Retinal pigment epithelial cell (primary cell): ENCODE results near the gene NFYA.

Experiments
- DNase-seq: peaks from one replicate; pipeline ENCODE4 v3.0.0-alpha.2; 2010; ENCODE audit warnings: low read depth
- H3K4me3 ChIP-seq: 2 replicates; pipeline ENCODE4 v1.5.1; 2011; ENCODE audit warnings: mild to moderate bottlenecking, low read length, control low read depth, moderate library complexity
- TF ChIP-seq, protein P1 (sequence below): conservative IDR thresholded peaks from 2 replicates; pipeline ENCODE4 v1.5.1; 2011; ENCODE audit warnings: low read depth, low read length, control low read depth, inconsistent platforms

The NFYA gene

DNA sequence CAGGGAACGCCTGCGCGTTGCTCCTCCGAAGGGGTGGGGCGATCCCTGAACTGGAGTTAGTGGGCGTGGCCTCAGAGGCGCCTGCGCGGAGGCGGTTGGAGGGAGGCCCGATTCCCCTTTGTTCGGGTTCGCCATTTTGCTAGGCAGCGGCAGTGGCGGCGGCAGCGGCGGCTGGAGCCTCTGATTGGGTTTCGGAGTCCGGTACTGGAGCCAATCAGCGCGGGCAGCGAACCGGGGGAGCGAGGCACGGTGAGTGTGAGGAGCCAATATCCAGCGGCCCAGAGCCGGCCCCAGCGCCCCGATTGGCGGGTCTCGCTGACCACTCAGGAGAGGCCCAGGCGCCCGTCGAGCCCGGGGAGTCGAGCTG, at the start of gene NFYA:
Gene NFYA (plus strand): TSS at position 139 of the 367 bp plus-strand sequence. CDS start 6,116 bp downstream, outside the sequence.
- DNase-seq, result peak; percentile 95
- H3K4me3 ChIP-seq, result peak within 1 kb of the TSS; percentile 86
- TF ChIP-seq, protein P1, sequence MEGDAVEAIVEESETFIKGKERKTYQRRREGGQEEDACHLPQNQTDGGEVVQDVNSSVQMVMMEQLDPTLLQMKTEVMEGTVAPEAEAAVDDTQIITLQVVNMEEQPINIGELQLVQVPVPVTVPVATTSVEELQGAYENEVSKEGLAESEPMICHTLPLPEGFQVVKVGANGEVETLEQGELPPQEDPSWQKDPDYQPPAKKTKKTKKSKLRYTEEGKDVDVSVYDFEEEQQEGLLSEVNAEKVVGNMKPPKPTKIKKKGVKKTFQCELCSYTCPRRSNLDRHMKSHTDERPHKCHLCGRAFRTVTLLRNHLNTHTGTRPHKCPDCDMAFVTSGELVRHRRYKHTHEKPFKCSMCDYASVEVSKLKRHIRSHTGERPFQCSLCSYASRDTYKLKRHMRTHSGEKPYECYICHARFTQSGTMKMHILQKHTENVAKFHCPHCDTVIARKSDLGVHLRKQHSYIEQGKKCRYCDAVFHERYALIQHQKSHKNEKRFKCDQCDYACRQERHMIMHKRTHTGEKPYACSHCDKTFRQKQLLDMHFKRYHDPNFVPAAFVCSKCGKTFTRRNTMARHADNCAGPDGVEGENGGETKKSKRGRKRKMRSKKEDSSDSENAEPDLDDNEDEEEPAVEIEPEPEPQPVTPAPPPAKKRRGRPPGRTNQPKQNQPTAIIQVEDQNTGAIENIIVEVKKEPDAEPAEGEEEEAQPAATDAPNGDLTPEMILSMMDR, result no peak

DNA sequence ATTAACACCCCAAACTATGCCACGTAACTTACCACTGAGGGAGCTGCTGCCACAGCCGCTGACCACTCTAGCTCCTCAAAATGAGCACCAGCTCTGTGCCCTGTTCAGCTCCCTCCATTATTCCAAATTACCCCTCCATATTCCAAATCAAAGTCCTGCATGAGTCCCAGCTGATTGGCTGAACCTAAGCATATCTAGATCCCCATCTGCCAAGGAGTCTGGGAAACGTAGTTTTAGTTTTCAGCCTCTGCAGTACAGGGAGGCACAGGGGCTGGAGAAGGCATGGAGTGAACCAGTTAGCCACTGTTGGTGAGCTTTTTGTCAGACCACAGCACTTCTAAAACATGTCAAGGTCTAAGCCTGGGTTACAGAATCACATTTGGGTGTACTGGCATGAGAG, 49.7 kb upstream of the NFYA start:
- no peak for DNase-seq
- TF ChIP-seq, protein P1, result no peak

DNA sequence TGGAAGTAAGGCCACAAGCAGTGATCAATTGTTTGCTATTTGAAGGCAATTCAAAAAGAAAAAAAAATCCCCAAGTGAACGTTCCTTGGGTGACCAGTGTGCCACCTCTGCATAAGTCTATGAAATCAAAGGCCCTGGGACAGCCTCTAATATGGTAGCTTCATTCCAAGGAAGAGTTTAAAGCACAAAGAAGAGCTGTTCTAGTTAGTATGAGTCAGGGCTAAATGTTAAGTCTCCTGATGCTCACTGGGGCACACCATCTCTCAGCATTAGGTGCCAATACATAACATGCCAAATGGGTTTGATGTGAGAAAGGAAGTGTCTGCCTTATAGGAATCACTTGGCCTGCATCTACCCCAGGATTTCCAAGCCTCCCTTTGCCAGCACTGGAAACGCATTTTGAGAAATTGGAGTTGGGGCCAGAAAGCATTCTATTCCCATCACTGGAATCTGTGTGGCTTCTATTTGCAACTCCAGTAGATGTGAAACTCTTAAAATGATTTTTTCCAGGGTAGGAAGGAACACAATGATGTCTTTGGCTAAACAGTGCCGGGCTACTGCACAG, 46.7 kb upstream of the NFYA start:
- no peak for DNase-seq
- H3K4me3 ChIP-seq, result no peak overlapping the region
- TF ChIP-seq, protein P1, result no peak

More for the DNA sequence above, 49.7 kb upstream of the NFYA start:
- H3K4me3 ChIP-seq, result no peak overlapping the region

DNA sequence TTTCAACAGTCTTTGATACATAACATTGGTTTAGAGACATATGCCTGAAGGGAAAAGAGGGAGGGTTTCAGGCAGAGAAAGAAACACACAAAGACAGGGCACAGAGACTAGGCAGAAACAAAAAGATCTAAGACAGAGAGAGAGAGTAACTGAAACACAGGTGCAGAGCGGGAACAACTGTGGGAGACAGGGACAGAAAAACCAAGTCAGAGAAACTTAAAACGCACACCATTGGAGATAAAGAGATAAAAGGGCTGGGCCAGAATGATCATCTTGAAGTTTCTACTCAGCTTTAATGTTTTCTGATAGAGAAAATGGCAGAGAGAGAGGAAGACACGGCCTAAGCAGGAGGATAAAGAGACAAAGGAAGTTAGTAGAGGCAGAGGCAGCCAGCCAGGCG, 45.5 kb upstream of the NFYA start:
- TF ChIP-seq, protein P1, result no peak

DNA sequence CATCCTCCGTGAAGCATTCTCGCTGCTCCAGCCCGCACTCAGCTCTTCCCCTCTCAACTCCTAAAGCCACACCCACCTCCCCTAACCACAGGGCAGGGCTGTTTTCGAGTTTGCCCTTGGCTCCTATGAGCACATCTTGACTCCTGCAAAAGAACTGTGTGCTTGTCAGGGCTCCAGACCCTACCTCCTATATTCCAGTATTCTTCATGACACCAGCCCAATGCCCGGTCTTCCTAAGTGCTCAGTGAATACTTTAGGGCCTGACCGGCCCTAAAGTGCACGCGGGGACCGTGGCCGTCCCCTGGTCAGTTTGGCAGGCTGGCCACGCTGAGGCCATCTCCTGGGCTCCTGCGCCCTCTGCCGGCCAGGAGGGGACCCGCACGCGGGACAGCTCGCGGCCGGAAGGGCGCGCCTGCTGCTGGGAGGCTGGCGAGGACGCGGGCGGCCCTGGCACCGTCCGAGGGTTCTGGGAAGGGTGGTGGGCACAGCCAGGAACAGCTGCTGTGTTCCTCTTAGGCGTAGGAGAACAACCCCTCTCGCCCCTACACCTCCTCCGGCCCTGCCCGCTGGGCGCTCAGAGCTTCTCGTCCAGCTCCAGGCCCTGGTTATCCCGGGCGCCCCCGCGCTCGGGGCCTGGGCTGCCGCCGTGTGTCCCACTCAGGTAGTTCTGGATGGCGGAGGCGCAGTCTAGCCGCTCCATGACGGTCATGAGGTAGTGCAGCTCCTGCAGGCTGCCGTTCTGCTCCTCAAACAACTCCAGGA, 44.8 kb upstream of the NFYA start:
- H3K4me3 ChIP-seq, result peak overlapping the region; percentile 53
- no peak for DNase-seq
- TF ChIP-seq, protein P1, result peak; percentile 88

More for the DNA sequence above, 45.5 kb upstream of the NFYA start:
- DNase-seq, result no peak
- H3K4me3 ChIP-seq, result no peak overlapping the region

DNA sequence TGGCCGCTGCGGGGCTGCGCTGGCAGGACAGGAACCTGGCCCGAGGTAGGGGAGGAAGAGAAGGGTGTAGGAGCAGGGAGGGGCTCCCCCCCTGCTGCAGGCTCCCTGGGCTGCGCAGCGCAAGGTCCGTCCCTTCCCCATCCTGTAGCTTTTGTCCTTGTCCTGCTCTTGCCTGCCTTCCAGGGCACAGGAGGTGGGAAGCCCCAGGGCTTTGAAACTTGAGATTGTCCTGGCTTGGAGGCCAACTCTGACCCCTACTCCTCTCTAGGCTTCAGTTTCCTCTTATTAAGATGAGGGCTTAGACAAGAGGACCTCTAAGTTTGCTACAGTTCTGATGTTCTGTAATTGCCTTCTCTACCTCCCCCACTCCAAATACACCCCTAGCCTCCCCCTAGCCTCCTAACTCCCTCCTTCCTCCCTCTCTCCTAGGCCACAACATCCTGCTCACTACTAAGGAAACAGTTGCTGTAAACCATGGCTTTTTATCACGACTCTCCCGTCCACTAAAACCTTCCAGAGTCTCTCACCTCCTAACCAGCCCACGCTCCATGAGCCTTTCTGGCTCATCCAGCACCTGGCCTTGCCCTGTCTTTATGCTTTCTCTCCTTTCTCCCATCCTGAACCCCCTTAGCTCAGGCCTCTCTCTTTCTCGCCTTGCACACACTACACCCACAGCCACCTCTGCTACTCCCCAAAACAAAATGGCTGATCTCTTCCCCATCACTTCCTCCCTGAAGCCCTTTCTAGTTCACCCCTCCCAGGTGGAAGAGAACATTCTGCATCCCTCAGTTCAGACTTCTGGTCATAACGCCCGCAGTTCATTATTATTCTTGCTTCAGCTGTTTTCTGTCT, 44.0 kb upstream of the NFYA start:
- DNase-seq, result no peak
- peak overlapping the region; percentile 53 for H3K4me3 ChIP-seq
- TF ChIP-seq, protein P1, result no peak
